Rectal smooth muscle tissue (tissue), 1 donor: Measurements from ENCODE around the gene MUC5AC.

ENCODE experiments used
- H3K27ac ChIP-seq: one replicate; pipeline ENCODE4 v1.7.0; 2013; ENCODE audit warnings: low read depth, low read length, inconsistent platforms
- H3K27me3 ChIP-seq: one replicate; pipeline ENCODE4 v1.7.0; 2013; ENCODE audit warnings: low read length; ENCODE audit not compliant: control insufficient read depth, insufficient read depth
- H3K36me3 ChIP-seq: one replicate; pipeline ENCODE4 v1.7.0; 2013; ENCODE audit warnings: low read length; ENCODE audit not compliant: control insufficient read depth, insufficient read depth
- H3K4me1 ChIP-seq: one replicate; pipeline ENCODE4 v1.7.0; 2013; ENCODE audit warnings: low read length; ENCODE audit not compliant: control insufficient read depth, insufficient read depth
- H3K4me3 ChIP-seq: one replicate; pipeline ENCODE4 v1.7.0; 2013; ENCODE audit warnings: low read length
- H3K9ac ChIP-seq: one replicate; pipeline ENCODE4 v1.7.0; 2013; ENCODE audit warnings: low read length

MUC5AC gene

GRCh38 chr11:1231396-1232020 is 73.8 kb downstream of the MUC5AC start:
- Histone ChIP-seq H3K4me3 (no peak overlapping the region), H3K4me1 (no peaks in the 10 kb centered on the region), H3K27ac (no peak overlapping the region), H3K36me3 (no peaks in the 10 kb centered on the region), H3K27me3 (peaks cover 2% of the 10 kb centered on the region), H3K9ac (no peak overlapping the region)

- Histone ChIP-seq H3K27me3 (peaks cover 2% of the 10 kb centered on the region), H3K4me3 (no peak overlapping the region), H3K27ac (no peak overlapping the region), H3K36me3 (no peaks in the 10 kb centered on the region), H3K4me1 (no peaks in the 10 kb centered on the region), H3K9ac (no peak overlapping the region)
Observed at GRCh38 chr11:1232021-1232882, 74.5 kb downstream of the MUC5AC start.

GRCh38 chr11:1232883-1233321 is 75.1 kb downstream of the MUC5AC start:
- Histone ChIP-seq H3K27me3 (peaks cover 2% of the 10 kb centered on the region), H3K27ac (no peak overlapping the region), H3K36me3 (no peaks in the 10 kb centered on the region), H3K4me1 (no peaks in the 10 kb centered on the region), H3K9ac (no peak overlapping the region), H3K4me3 (no peak overlapping the region)

GRCh38 chr11:1233351-1234053 is 75.7 kb downstream of the MUC5AC start:
- peaks cover 2% of the 10 kb centered on the region for H3K27me3 ChIP-seq
- no peak overlapping the region for H3K4me3 ChIP-seq
- H3K9ac ChIP-seq = no peak overlapping the region
- no peaks in the 10 kb centered on the region for H3K36me3 ChIP-seq
- H3K27ac ChIP-seq = no peak overlapping the region
- no peaks in the 10 kb centered on the region for H3K4me1 ChIP-seq

- Histone ChIP-seq H3K36me3 (no peaks in the 10 kb centered on the region), H3K27me3 (peaks cover 2% of the 10 kb centered on the region), H3K4me1 (no peaks in the 10 kb centered on the region), H3K27ac (no peak overlapping the region), H3K9ac (no peak overlapping the region), H3K4me3 (no peak overlapping the region)
Observed at GRCh38 chr11:1234054-1234720, 76.4 kb downstream of the MUC5AC start.

- Histone ChIP-seq H3K9ac (no peak overlapping the region), H3K27me3 (peaks cover 2% of the 10 kb centered on the region), H3K27ac (no peak overlapping the region), H3K4me3 (no peak overlapping the region), H3K4me1 (no peaks in the 10 kb centered on the region), H3K36me3 (no peaks in the 10 kb centered on the region)
Observed at GRCh38 chr11:1234771-1235305, 77.1 kb downstream of the MUC5AC start.

- H3K27me3 ChIP-seq = peaks cover under 1% of the 10 kb centered on the region
- no peak overlapping the region for H3K27ac ChIP-seq
- no peak overlapping the region for H3K9ac ChIP-seq
- no peaks in the 10 kb centered on the region for H3K4me1 ChIP-seq
- no peaks in the 10 kb centered on the region for H3K36me3 ChIP-seq
- H3K4me3 ChIP-seq = no peak overlapping the region
Observed at GRCh38 chr11:1235306-1235900, 77.7 kb downstream of the MUC5AC start.

- H3K27ac ChIP-seq = no peak overlapping the region
- no peaks in the 10 kb centered on the region for H3K4me1 ChIP-seq
- H3K9ac ChIP-seq = no peak overlapping the region
- H3K27me3 ChIP-seq = no peaks in the 10 kb centered on the region
- H3K4me3 ChIP-seq = no peak overlapping the region
- H3K36me3 ChIP-seq = no peaks in the 10 kb centered on the region
Observed at GRCh38 chr11:1235901-1236315, 78.2 kb downstream of the MUC5AC start.

- no peak overlapping the region for H3K9ac ChIP-seq
- H3K27ac ChIP-seq = no peak overlapping the region
- no peaks in the 10 kb centered on the region for H3K36me3 ChIP-seq
- H3K27me3 ChIP-seq = no peaks in the 10 kb centered on the region
- no peaks in the 10 kb centered on the region for H3K4me1 ChIP-seq
- no peak overlapping the region for H3K4me3 ChIP-seq
Observed at GRCh38 chr11:1236316-1237127, 78.8 kb downstream of the MUC5AC start.

GRCh38 chr11:1237128-1237580 is 79.4 kb downstream of the MUC5AC start:
- no peak overlapping the region for H3K9ac ChIP-seq
- H3K36me3 ChIP-seq = no peaks in the 10 kb centered on the region
- H3K27ac ChIP-seq = no peak overlapping the region
- H3K27me3 ChIP-seq = no peaks in the 10 kb centered on the region
- no peaks in the 10 kb centered on the region for H3K4me1 ChIP-seq
- no peak overlapping the region for H3K4me3 ChIP-seq

GRCh38 chr11:1237851-1238250 is 80.1 kb downstream of the MUC5AC start:
- Histone ChIP-seq H3K4me3 (no peak overlapping the region), H3K4me1 (no peaks in the 10 kb centered on the region), H3K9ac (no peak overlapping the region)

More at GRCh38 chr11:1237851-1238250, 80.1 kb downstream of the MUC5AC start:
- Histone ChIP-seq H3K36me3 (no peaks in the 10 kb centered on the region), H3K27ac (no peak overlapping the region), H3K27me3 (no peaks in the 10 kb centered on the region)
